ENCODE measurements around the gene NDOR1.
A peak's percentile ranks its signal among the peaks of the same experiment; 100 is the strongest.

NDOR1 gene

DNA sequence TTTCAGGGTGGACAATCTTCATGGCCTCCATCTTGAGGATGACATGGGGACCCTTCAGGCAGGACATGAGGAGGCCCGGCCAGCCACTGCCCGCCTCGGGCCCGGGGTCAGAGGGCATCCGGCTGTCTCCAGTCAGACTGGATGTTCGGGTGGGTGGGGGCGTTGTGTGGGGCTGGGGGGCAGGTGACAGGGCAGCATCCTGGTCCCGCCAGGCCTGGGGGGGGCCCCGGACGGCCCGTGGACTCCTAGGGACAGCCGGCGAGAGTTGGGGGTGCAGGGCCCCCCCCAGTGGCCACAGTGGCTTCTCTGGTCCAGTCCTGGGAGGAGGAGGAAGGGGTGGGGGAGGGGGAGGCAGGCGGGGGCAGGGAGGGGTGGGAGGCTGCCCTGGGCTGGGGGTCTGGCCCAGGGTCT, 15.6 kb downstream of the NDOR1 start:
- Histone ChIP-seq H3K9ac (ENCODE audit: low read depth, low read length, poor library complexity) (no peak overlapping the region), H3K18ac (ENCODE audit: low read length) (no peak overlapping the region), H2BK5ac (ENCODE audit: low read length) (no peak overlapping the region), H3K4ac (ENCODE audit: low read length) (no peak overlapping the region), H2AK5ac (ENCODE audit: low read depth, low read length) (peak overlapping the region; percentile 56), H3K27me3 (ENCODE audit: control insufficient read depth in 3 of 3, insufficient read depth in 3 of 3, low read depth in 1 of 3, low read length in 3 of 3) (peaks cover 0 to 10% (median 3%) of the 10 kb centered on the region in 3 experiments), H3K4me1 (ENCODE audit: control insufficient read depth in 2 of 2, insufficient read depth in 1 of 2, low read depth in 1 of 2, low read length in 2 of 2) (peaks cover 11 to 18% of the 10 kb centered on the region in 2 donors), H2AFZ (ENCODE audit: low read length) (no peak overlapping the region), H3K36me3 (replicated peaks in 1 of 2; ENCODE audit: control insufficient read depth in 2 of 2, insufficient read depth in 2 of 2, low read length in 2 of 2) (peaks cover under 1 to 3% of the 10 kb centered on the region in 2 donors), H4K91ac (ENCODE audit: low read depth, low read length, poor library complexity) (no peak overlapping the region), H2BK120ac (ENCODE audit: low read depth, low read length) (no peak overlapping the region), H4K8ac (ENCODE audit: low read depth, low read length) (no peak overlapping the region), H3K4me2 (ENCODE audit: insufficient read depth, low read length, poor library complexity, severe bottlenecking) (peak overlapping the region; percentile 89), H2BK12ac (ENCODE audit: low read length) (no peak overlapping the region), H3K9me3 (replicated peaks in 1 of 2; ENCODE audit: control insufficient read depth in 2 of 2, insufficient read depth in 1 of 2, low read depth in 1 of 2, low read length in 2 of 2) (no peaks in the 10 kb centered on the region), H2BK15ac (ENCODE audit: low read length) (peak overlapping the region; percentile 49), H3K14ac (ENCODE audit: low read length) (no peak overlapping the region), H3K23ac (ENCODE audit: low read depth, low read length, poor library complexity) (no peak overlapping the region), H3K4me3 (ENCODE audit: low read length in 2 of 2) (no peak overlapping the region), H3K27ac (replicated peaks; ENCODE audit: low read length) (no peak overlapping the region), H3K79me1 (ENCODE audit: low read depth, low read length) (peaks cover 13% of the 10 kb centered on the region)
- no peak for DNase-seq (ENCODE audit: low spot score)
- no CpG with 5 or more reads among the region's 14 CpGs for WGBS, 2 donors (ENCODE audit: extremely low coverage in 2 of 2, insufficient read length in 2 of 2, insufficient replicate concordance in 1 of 2)

DNA sequence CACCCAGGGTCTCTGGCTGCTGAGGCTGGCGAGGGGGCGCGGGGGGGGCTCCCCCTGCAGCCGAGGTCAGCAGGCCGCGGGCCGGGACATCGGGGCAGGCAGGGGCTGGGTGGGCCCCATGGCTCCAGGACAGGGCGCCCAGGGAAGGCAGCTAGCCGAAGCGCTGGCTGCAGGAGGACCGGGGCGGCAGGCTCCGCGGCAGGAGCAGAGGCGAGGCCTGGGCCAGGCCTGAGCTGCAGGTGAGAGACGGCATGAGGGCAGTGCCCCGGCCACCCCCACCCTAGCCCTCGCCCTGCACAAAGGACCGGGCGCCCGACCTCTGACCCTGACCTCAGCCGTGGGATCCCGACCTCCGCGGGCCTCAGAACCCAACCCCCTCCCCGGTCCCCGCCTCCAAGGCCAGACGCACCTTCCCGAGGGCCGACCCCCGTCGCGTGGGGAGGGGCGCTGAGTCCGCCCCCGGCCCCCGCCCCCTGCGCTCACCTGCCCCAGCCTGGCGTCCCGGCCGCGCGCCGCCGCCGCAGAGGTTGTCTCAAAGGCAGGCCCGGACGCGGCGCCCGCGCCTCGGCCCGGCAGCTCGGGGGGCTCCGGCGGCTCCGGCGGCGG, 16.1 kb downstream of the NDOR1 start:
- H3K4me3 ChIP-seq (ENCODE audit: low read length in 2 of 2) = peak overlapping the region; percentile 74 to 83
- no peak overlapping the region for H4K91ac ChIP-seq (ENCODE audit: low read depth, low read length, poor library complexity)
- H3K79me1 ChIP-seq (ENCODE audit: low read depth, low read length) = peaks cover 12% of the 10 kb centered on the region
- no peak for DNase-seq (ENCODE audit: low spot score)
- H2BK120ac ChIP-seq (ENCODE audit: low read depth, low read length) = no peak overlapping the region
- H3K36me3 ChIP-seq (replicated peaks in 1 of 2; ENCODE audit: control insufficient read depth in 2 of 2, insufficient read depth in 2 of 2, low read length in 2 of 2) = no peaks in the 10 kb centered on the region
- peaks cover 0 to 10% (median 3%) of the 10 kb centered on the region in 3 experiments for H3K27me3 ChIP-seq (ENCODE audit: control insufficient read depth in 3 of 3, insufficient read depth in 3 of 3, low read depth in 1 of 3, low read length in 3 of 3)
- no peak overlapping the region for H2BK12ac ChIP-seq (ENCODE audit: low read length)
- H2BK15ac ChIP-seq (ENCODE audit: low read length) = peak overlapping the region; percentile 49
- H3K18ac ChIP-seq (ENCODE audit: low read length) = peak overlapping the region; percentile 93
- H3K4me2 ChIP-seq (ENCODE audit: insufficient read depth, low read length, poor library complexity, severe bottlenecking) = peak overlapping the region; percentile 89
- peaks cover 11 to 23% of the 10 kb centered on the region in 2 donors for H3K4me1 ChIP-seq (ENCODE audit: control insufficient read depth in 2 of 2, insufficient read depth in 1 of 2, low read depth in 1 of 2, low read length in 2 of 2)
- H3K4ac ChIP-seq (ENCODE audit: low read length) = no peak overlapping the region
- H2AK5ac ChIP-seq (ENCODE audit: low read depth, low read length) = peak overlapping the region; percentile 56
- WGBS, 2 donors (ENCODE audit: extremely low coverage in 2 of 2, insufficient read length in 2 of 2, insufficient replicate concordance in 1 of 2) = no CpG with 5 or more reads among the region's 61 CpGs
- H2AFZ ChIP-seq (ENCODE audit: low read length) = peak overlapping the region; percentile 71
- H3K23ac ChIP-seq (ENCODE audit: low read depth, low read length, poor library complexity) = peak overlapping the region; percentile 43
- H2BK5ac ChIP-seq (ENCODE audit: low read length) = no peak overlapping the region
- H4K8ac ChIP-seq (ENCODE audit: low read depth, low read length) = peak overlapping the region; percentile 98
- H3K9me3 ChIP-seq (replicated peaks in 1 of 2; ENCODE audit: control insufficient read depth in 2 of 2, insufficient read depth in 1 of 2, low read depth in 1 of 2, low read length in 2 of 2) = no peaks in the 10 kb centered on the region
- H3K9ac ChIP-seq (ENCODE audit: low read depth, low read length, poor library complexity) = peak overlapping the region; percentile 84
- no peak overlapping the region for H3K27ac ChIP-seq (replicated peaks; ENCODE audit: low read length)
- H3K14ac ChIP-seq (ENCODE audit: low read length) = no peak overlapping the region

DNA sequence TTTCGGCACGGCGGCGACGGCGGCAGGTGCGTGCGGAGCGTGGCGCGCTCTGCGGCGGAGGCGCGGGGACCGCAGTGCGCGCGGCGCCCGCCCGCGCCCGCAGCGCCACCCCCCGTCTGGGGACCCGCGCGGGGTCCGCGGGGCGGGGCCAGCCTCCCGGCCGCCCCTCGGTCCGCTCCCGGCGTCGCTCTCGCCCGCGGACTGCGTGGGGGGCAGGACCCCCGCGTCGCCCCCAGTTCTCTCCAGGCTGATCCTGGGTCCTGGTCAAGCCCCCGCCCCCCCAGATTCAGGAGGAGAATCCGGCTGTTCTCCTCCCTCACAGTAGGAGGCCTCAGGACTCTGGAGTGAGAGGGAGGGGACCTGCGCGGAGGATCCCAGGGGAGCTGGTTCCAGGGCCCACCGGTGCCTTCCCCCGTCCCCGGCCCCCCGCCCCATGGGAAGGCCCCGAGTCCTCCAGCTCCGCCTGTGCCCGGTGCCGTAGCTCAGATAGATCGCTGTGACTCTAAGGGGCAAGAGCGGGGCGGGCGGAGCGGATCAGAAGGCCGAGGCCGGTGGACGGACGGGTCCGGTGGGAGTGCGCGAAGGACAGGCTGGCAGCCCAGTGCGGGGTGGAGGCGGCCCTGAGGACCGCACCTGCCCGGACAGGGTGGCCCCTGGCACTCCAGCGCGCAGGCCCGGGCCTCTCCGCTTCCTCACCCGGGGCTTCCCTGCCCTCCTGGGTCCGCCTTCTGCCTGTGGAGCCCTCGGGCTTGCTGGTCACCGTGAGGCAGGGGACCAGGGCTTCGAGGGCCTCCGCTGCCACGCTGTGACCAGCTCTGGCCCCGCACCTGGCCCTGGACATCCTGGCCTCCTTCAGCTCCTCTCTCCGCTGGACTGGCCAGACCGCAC, 16.9 kb downstream of the NDOR1 start, which contains the start of gene RNF208:
Gene RNF208, minus strand, starts transcription at position 51 of the 888 bp plus-strand sequence. CDS start 1,028 bp downstream, outside the sequence.
- H3K36me3 ChIP-seq (replicated peaks in 1 of 2; ENCODE audit: control insufficient read depth in 2 of 2, insufficient read depth in 2 of 2, low read length in 2 of 2) = no peaks in the 10 kb centered on the region
- peak within 1 kb of the TSS; percentile 71 for H2AK5ac ChIP-seq (ENCODE audit: low read depth, low read length)
- peak within 1 kb of the TSS; percentile 93 for H3K4ac ChIP-seq (ENCODE audit: low read length)
- peak within 1 kb of the TSS; percentile 89 for H3K23ac ChIP-seq (ENCODE audit: low read depth, low read length, poor library complexity)
- peaks cover 10% of the 10 kb centered on the region for H3K79me1 ChIP-seq (ENCODE audit: low read depth, low read length)
- peaks cover 0 to 10% (median 3%) of the 10 kb centered on the region in 3 experiments for H3K27me3 ChIP-seq (ENCODE audit: control insufficient read depth in 3 of 3, insufficient read depth in 3 of 3, low read depth in 1 of 3, low read length in 3 of 3)
- H3K4me2 ChIP-seq (ENCODE audit: insufficient read depth, low read length, poor library complexity, severe bottlenecking) = peak within 1 kb of the TSS; percentile 89
- H2BK120ac ChIP-seq (ENCODE audit: low read depth, low read length) = peak within 1 kb of the TSS; percentile 81
- peak within 1 kb of the TSS; percentile 94 for H2AFZ ChIP-seq (ENCODE audit: low read length)
- no peak for DNase-seq (ENCODE audit: low spot score)
- no peaks in the 10 kb centered on the region for H3K9me3 ChIP-seq (replicated peaks in 1 of 2; ENCODE audit: control insufficient read depth in 2 of 2, insufficient read depth in 1 of 2, low read depth in 1 of 2, low read length in 2 of 2)
- H4K91ac ChIP-seq (ENCODE audit: low read depth, low read length, poor library complexity) = no peak within 1 kb of the TSS
- H2BK12ac ChIP-seq (ENCODE audit: low read length) = peak within 1 kb of the TSS; percentile 59
- H4K8ac ChIP-seq (ENCODE audit: low read depth, low read length) = peak within 1 kb of the TSS; percentile 98
- no CpG with 5 or more reads among the region's 88 CpGs for WGBS, 2 donors (ENCODE audit: extremely low coverage in 2 of 2, insufficient read length in 2 of 2, insufficient replicate concordance in 1 of 2)
- H3K18ac ChIP-seq (ENCODE audit: low read length) = peak within 1 kb of the TSS; percentile 94
- peak within 1 kb of the TSS; percentile 91 for H3K9ac ChIP-seq (ENCODE audit: low read depth, low read length, poor library complexity)
- H2BK15ac ChIP-seq (ENCODE audit: low read length) = peak within 1 kb of the TSS; percentile 98
- no peak within 1 kb of the TSS for H3K14ac ChIP-seq (ENCODE audit: low read length)
- H3K27ac ChIP-seq (replicated peaks; ENCODE audit: low read length) = no peak within 1 kb of the TSS
- H2BK5ac ChIP-seq (ENCODE audit: low read length) = peak within 1 kb of the TSS; percentile 66
- peaks cover 11 to 23% of the 10 kb centered on the region in 2 donors for H3K4me1 ChIP-seq (ENCODE audit: control insufficient read depth in 2 of 2, insufficient read depth in 1 of 2, low read depth in 1 of 2, low read length in 2 of 2)
- H3K4me3 ChIP-seq (ENCODE audit: low read length in 2 of 2) = peak within 1 kb of the TSS; percentile 74 to 83

Data from neuronal stem cell (in vitro differentiated cells).